ENCODE results near the gene CCNJL. TPM values are rescaled to one million over a fixed set of nuclear protein-coding genes. Genes with fewer than 3 reads are reported as not detected.

CCNJL gene
- total and polyA plus RNA-seq, 2 of the 8 experiments (the other 6 are each of a cell fraction or from before 2014, with no cell fraction given), result 34.6 to 44.7 TPM

GRCh38 chr5:160270704-160271103 is 41.7 kb downstream of the CCNJL start:
- Histone ChIP-seq H3K9me3 (ENCODE audit: insufficient read depth in 2 of 2, low read depth in 1 of 2, low read length in 1 of 2) (no peaks in the 10 kb centered on the region), H3K56ac (replicated peaks; ENCODE audit: insufficient read length, low read depth, low read length) (no peak overlapping the region), H4K20me1 (replicated peaks in 1 of 2; ENCODE audit: control insufficient read depth in 1 of 2, insufficient read depth in 2 of 2, low read length in 2 of 2) (peaks cover 2 to 4% of the 10 kb centered on the region in 2 experiments), H3K4ac (replicated peaks; ENCODE audit: insufficient read length, low read depth, low read length) (no peak overlapping the region), H2BK15ac (ENCODE audit: low read length) (no peak overlapping the region), H3K9ac (replicated peaks in 1 of 4; ENCODE audit: extremely low read depth in 1 of 4, low read depth in 3 of 4, low read length in 3 of 4) (no peak overlapping the region), H4K5ac (ENCODE audit: insufficient read length, low read depth, low read length) (no peak overlapping the region), H3K79me1 (ENCODE audit: low read depth, low read length) (no peaks in the 10 kb centered on the region; the same call in 1 of the 2 replicates), H2BK20ac (ENCODE audit: low read length) (no peak overlapping the region), H3K23me2 (ENCODE audit: low read depth, low read length) (no peaks in the 10 kb centered on the region), H2BK5ac (ENCODE audit: low read depth, low read length) (no peak overlapping the region), H2BK120ac (replicated peaks; ENCODE audit: low read depth, low read length) (no peak overlapping the region), H3K27ac (ENCODE audit: low read depth, low read length) (no peak overlapping the region), H3K4me2 (ENCODE audit: insufficient read depth in 1 of 2, low read depth in 2 of 2, low read length in 2 of 2) (no peak overlapping the region), H4K91ac (replicated peaks; ENCODE audit: insufficient read length, low read length) (no peak overlapping the region), H3K18ac (ENCODE audit: extremely low read depth, low read length) (no peak overlapping the region), H3K79me2 (ENCODE audit: control insufficient read depth in 1 of 2, insufficient read depth in 2 of 2, low read length in 2 of 2) (0 out of 4 replicates have a peak, but pooled peaks cover 0 to 3% of the 10 kb centered on the region in 2 experiments), H3K27me3 (replicated peaks in 1 of 4; ENCODE audit: control insufficient read depth in 3 of 4, extremely low read depth in 1 of 4, insufficient read depth in 3 of 4, low read length in 3 of 4) (no peaks in the 10 kb centered on the region), H3K23ac (ENCODE audit: insufficient read length) (no peak overlapping the region), H3K36me3 (ENCODE audit: control insufficient read depth in 2 of 4, insufficient read depth in 4 of 4, low read length in 3 of 4) (peaks cover 0 to 16% (median 0%) of the 10 kb centered on the region in 4 experiments; a peak in 5 of 8 replicates), H3K4me1 (replicated peaks in 1 of 4; ENCODE audit: control insufficient read depth in 3 of 4, insufficient read depth in 4 of 4, low read length in 3 of 4) (peaks cover 8 to 29% (median 19%) of the 10 kb centered on the region in 4 experiments), H3K4me3 (ENCODE audit: extremely low read depth in 1 of 4, insufficient read depth in 2 of 4, low read depth in 3 of 4, low read length in 4 of 4) (no peak overlapping the region), H2BK12ac (ENCODE audit: low read depth, low read length) (no peak overlapping the region), H3K14ac (ENCODE audit: insufficient read length) (no peak overlapping the region), H2AK5ac (ENCODE audit: low read depth, low read length) (no peak overlapping the region), H4K8ac (ENCODE audit: extremely low read depth, insufficient read depth, low read length) (no peak overlapping the region), H2AFZ (ENCODE audit: low read length) (no peak overlapping the region)
- ChIA-PET POLR2A (ENCODE audit: partially characterized antibody) (interaction anchor here (3.1 kb wide), 1 partner anchor 16 kb away, joined by 12 read pairs; no protein-coding TSS in a partner anchor), CTCF (ENCODE audit: partially characterized antibody) (interaction anchor here (0.8 to 27.2 kb wide), 6 partner anchors 21 to 119 kb away, joined by 3 to 362 read pairs (median 4); no protein-coding TSS in a partner anchor)
- no peak for FAIRE-seq
- DNase-seq (ENCODE audit: low read depth in 1 of 2, low spot score in 2 of 2), result no peak
- 95% methylated on average over 4 of the region's 4 CpGs; no CpG with 5 or more reads in 1 of the 2 experiments for WGBS, 2 experiments (ENCODE audit: extremely low coverage in 1 of 2, insufficient coverage in 1 of 2, insufficient read length in 1 of 2, insufficient replicate concordance in 2 of 2, low coverage in 1 of 2, low lambda C conversion rate in 2 of 2, missing lambda C conversion rate in 1 of 2)
- TF ChIP-seq EZH2 (IDR thresholded peaks at IDR 0.05; ENCODE audit: low read depth, low read length, severe bottlenecking), result no peak
- no peak for TF ChIP-seq JUND (IDR thresholded peaks at IDR 0.05; ENCODE audit: low read length)
- TF ChIP-seq TEAD4 (IDR thresholded peaks at IDR 0.05; ENCODE audit: low read depth, low read length), result no peak
- TF ChIP-seq BCL11A (IDR thresholded peaks at IDR 0.05; ENCODE audit: low read depth in 2 of 2, low read length in 2 of 2), result no peak

All from H1 (cell line).